B cell (primary cell): Measurements from ENCODE around the gene ID3. TPM values are rescaled to one million over a fixed set of nuclear protein-coding genes. Genes with fewer than 3 reads are reported as not detected.

Experiments
- ATAC-seq: fragments of 200-7000 bp; cut with Tn5 transposase; one replicate; pipeline ENCODE4 v1.10.0; 2021; ENCODE audit warnings: low read depth, mild to moderate bottlenecking, moderate number of reproducible peaks, moderate library complexity
- CTCF ChIA-PET: fragments of 350-600 bp; sonication (Branson Sonifier 250); formaldehyde crosslinking; loops from one replicate; lab custom pipeline; 2021; ENCODE audit warnings: antibody characterized with exemption, inconsistent platforms; lab: Charles Lee
- POLR2A ChIA-PET: fragments of 350-600 bp; sonication (Branson Sonifier 250); formaldehyde crosslinking; loops from one replicate; lab custom pipeline; 2021; ENCODE audit warnings: antibody characterized with exemption; lab: Charles Lee
- DNase-seq: peaks from one replicate; pipeline ENCODE4 v3.0.0; 2013
- H2AFZ ChIP-seq: 2 replicates; pipeline ENCODE4 v1.6.1; 2012; ENCODE audit warnings: mild to moderate bottlenecking, low read depth, low read length; ENCODE audit not compliant: insufficient read depth, poor library complexity, severe bottlenecking
- H3K27ac ChIP-seq, 2 donors: 1 replicate in 1 of 2; 2 replicates in 1 of 2; pipeline ENCODE4 v1.5.1; 2012 to 2013; ENCODE audit warnings: low read length in 2 of 2, mild to moderate bottlenecking in 2 of 2, moderate library complexity in 1 of 2
- H3K27me3 ChIP-seq, 4 experiments: fragments of 200-600 bp in 1 of 4; sonication (generic) in 1 of 4; replicated peaks in 1 of 4; 1 replicate in 2 of 4; 2 replicates in 2 of 4; pipeline versions ENCODE4 v1.6.1 to v1.7.0; 2013 to 2016; ENCODE audit warnings: low read length in 3 of 4, mild to moderate bottlenecking in 2 of 4, mixed read lengths in 1 of 4, moderate library complexity in 1 of 4; ENCODE audit not compliant: insufficient read depth in 4 of 4, control insufficient read depth in 3 of 4; ENCODE audit errors: control extremely low read depth in 1 of 4
- H3K36me3 ChIP-seq, 2 experiments: replicated peaks in 1 of 2; 1 replicate in 1 of 2; 2 replicates in 1 of 2; pipeline versions ENCODE4 v1.6.1 to v1.7.1; 2013; ENCODE audit warnings: low read length in 1 of 2; ENCODE audit not compliant: insufficient read depth in 2 of 2, control insufficient read depth in 1 of 2; ENCODE audit errors: control extremely low read depth in 1 of 2, extremely low read depth in 1 of 2
- H3K4me1 ChIP-seq, 2 donors: fragments of 200-600 bp in 1 of 2; sonication (generic) in 1 of 2; 1 replicate in 1 of 2; 2 replicates in 1 of 2; pipeline versions ENCODE4 v1.5.1 to v1.6.1; 2013 to 2017; ENCODE audit warnings: low read length in 2 of 2; ENCODE audit not compliant: control insufficient read depth in 2 of 2, insufficient read depth in 2 of 2
- H3K4me2 ChIP-seq: replicated peaks from 2 replicates; pipeline ENCODE3; 2012; ENCODE audit warnings: mild to moderate bottlenecking, low read depth, low read length; ENCODE audit not compliant: poor library complexity, severe bottlenecking
- H3K4me3 ChIP-seq, 5 experiments: fragments of 200-600 bp in 1 of 5; sonication (generic) in 1 of 5; 1 replicate in 3 of 5; 2 replicates in 2 of 5; pipeline versions ENCODE4 v1.5.1 to v1.7.0; 2011 to 2016; ENCODE audit warnings: low read length in 4 of 5, mild to moderate bottlenecking in 4 of 5, low read depth in 2 of 5, control low read depth in 1 of 5, moderate library complexity in 1 of 5; ENCODE audit not compliant: insufficient read depth in 1 of 5; ENCODE audit errors: control extremely low read depth in 1 of 5, extremely low read depth in 1 of 5
- H3K79me2 ChIP-seq: fragments of 200-600 bp; sonication (generic); one replicate; pipeline ENCODE4 v1.6.0; 2016; ENCODE audit warnings: low read length; ENCODE audit not compliant: control insufficient read depth, insufficient read depth
- H3K9ac ChIP-seq: fragments of 200-600 bp; sonication (generic); 2 replicates; pipeline ENCODE4 v1.6.1; 2017; ENCODE audit warnings: mild to moderate bottlenecking, low read length, moderate library complexity
- H3K9me3 ChIP-seq, 3 donors: one replicate each; pipeline versions ENCODE4 v1.6.1 to v1.7.1; 2013; ENCODE audit warnings: low read length in 2 of 3; ENCODE audit not compliant: control insufficient read depth in 2 of 3, insufficient read depth in 1 of 3; ENCODE audit errors: control extremely low read depth in 1 of 3
- H4K20me1 ChIP-seq: 2 replicates; pipeline ENCODE4 v1.6.0; 2012; ENCODE audit warnings: mild to moderate bottlenecking, low read length; ENCODE audit not compliant: insufficient read depth, control insufficient read depth, poor library complexity, severe bottlenecking
- H3K27ac Mint-ChIP-seq: one replicate; pipeline ENCODE4 v1.8.0; 2021; ENCODE audit warnings: mixed read lengths
- H3K27me3 Mint-ChIP-seq: one replicate; pipeline ENCODE4 v1.8.0; 2021; ENCODE audit warnings: mixed read lengths
- H3K4me1 Mint-ChIP-seq: one replicate; pipeline ENCODE4 v1.8.0; 2021; ENCODE audit warnings: mixed read lengths
- H3K4me3 Mint-ChIP-seq: one replicate; pipeline ENCODE4 v1.8.0; 2021; ENCODE audit warnings: mixed read lengths
- H3K9me3 Mint-ChIP-seq: one replicate; pipeline ENCODE4 v1.8.0; 2022; ENCODE audit warnings: mixed read lengths; ENCODE audit not compliant: insufficient read depth
- EZH2 ChIP-seq: IDR thresholded peaks from 2 replicates; pipeline ENCODE4 v1.6.1; 2012; ENCODE audit warnings: borderline replicate concordance, low read depth, mild to moderate bottlenecking, moderate library complexity, low read length; ENCODE audit not compliant: insufficient read depth, poor library complexity, severe bottlenecking
- WGBS: methylation state at CpG from one replicate; pipeline ENCODE4 v1.1.5; 2013; ENCODE audit warnings: missing lambda C conversion rate; ENCODE audit not compliant: insufficient coverage; 5-methylcytosine and 5-hydroxymethylcytosine counted together
- intact Hi-C: fragments of 100-400 bp; cut with micrococcal nuclease; formaldehyde crosslinking; loops from one replicate; pipeline ENCODE4 v1.10.0; 2022
- polyA plus RNA-seq: library from polyadenylated mRNA; depleted of rRNA; stranded (reverse); fragments of >200 nt; gene quantifications from 2 replicates; pipeline ENCODE4 v1.2.3, GENCODE V29; 2012
- total RNA-seq, 2 donors: library from RNA; stranded (reverse); fragments of 120-200 nt in 1 of 2; gene quantifications; 1 replicate in 1 of 2; 2 replicates in 1 of 2; pipeline versions ENCODE4 v1.2.3 to v1.2.4, GENCODE V29; 2013 to 2022
- TF ChIP-seq, protein P1 (sequence below): fragments of 200-600 bp; IDR thresholded peaks from one replicate; pipeline ENCODE4 v1.8.0; 2022; ENCODE audit warnings: antibody characterized with exemption, mild to moderate bottlenecking

ID3 gene
- total and polyA plus RNA-seq, 2 donors (not counting 1 experiment from before 2014, with no cell fraction given) = 212 to 367 TPM

- peaks cover 37 to 40% of the 10 kb centered on the region in 2 donors for H3K4me1 ChIP-seq
- intact Hi-C loops = loop anchor here (1.0 kb wide), 2 partner anchors 9 kb away; partner anchors contain the start of gene ID3
- H3K79me2 ChIP-seq = peaks cover 7% of the 10 kb centered on the region
- H3K9me3 ChIP-seq = no peaks in the 10 kb centered on the region
- Mint-ChIP-seq H3K27me3 (no peaks in the 10 kb centered on the region), H3K4me1 (peaks cover 54% of the 10 kb centered on the region), H3K27ac (peak overlapping the region; percentile 95), H3K9me3 (no peaks in the 10 kb centered on the region), H3K4me3 (peak overlapping the region; percentile 93)
- DNase-seq (no peak), ATAC-seq (peak; percentile 28)
- ChIA-PET CTCF (interaction anchor here (1.1 to 41.7 kb wide), 7 partner anchors 6 to 66 kb away, joined by 3 to 1420 read pairs (median 179); partner anchors contain the start of gene ID3), POLR2A (interaction anchor here (0.7 to 3.7 kb wide), 13 partner anchors 8 to 155 kb away, joined by 3 to 33 read pairs (median 7); partner anchors contain the start of gene ID3)
- peak overlapping the region; percentile 85 for H2AFZ ChIP-seq
- no peaks in the 10 kb centered on the region for H3K36me3 ChIP-seq
- peak overlapping the region; percentile 98 for H3K4me2 ChIP-seq
- peak overlapping the region; percentile 78 for H3K9ac ChIP-seq
- H3K27ac ChIP-seq = peak overlapping the region; percentile 49 to 69
- WGBS = under 1% methylated on average over 40 of the region's 66 CpGs
- no peaks in the 10 kb centered on the region for H4K20me1 ChIP-seq
- TF ChIP-seq, protein P1, sequence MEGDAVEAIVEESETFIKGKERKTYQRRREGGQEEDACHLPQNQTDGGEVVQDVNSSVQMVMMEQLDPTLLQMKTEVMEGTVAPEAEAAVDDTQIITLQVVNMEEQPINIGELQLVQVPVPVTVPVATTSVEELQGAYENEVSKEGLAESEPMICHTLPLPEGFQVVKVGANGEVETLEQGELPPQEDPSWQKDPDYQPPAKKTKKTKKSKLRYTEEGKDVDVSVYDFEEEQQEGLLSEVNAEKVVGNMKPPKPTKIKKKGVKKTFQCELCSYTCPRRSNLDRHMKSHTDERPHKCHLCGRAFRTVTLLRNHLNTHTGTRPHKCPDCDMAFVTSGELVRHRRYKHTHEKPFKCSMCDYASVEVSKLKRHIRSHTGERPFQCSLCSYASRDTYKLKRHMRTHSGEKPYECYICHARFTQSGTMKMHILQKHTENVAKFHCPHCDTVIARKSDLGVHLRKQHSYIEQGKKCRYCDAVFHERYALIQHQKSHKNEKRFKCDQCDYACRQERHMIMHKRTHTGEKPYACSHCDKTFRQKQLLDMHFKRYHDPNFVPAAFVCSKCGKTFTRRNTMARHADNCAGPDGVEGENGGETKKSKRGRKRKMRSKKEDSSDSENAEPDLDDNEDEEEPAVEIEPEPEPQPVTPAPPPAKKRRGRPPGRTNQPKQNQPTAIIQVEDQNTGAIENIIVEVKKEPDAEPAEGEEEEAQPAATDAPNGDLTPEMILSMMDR = no peak
- H3K4me3 ChIP-seq = peak overlapping the region; percentile 30 to 88 (median 69)
- no peaks in the 10 kb centered on the region for H3K27me3 ChIP-seq
Observed at GRCh38 chr1:23567996-23568607, 8.8 kb upstream of the ID3 start.

DNA sequence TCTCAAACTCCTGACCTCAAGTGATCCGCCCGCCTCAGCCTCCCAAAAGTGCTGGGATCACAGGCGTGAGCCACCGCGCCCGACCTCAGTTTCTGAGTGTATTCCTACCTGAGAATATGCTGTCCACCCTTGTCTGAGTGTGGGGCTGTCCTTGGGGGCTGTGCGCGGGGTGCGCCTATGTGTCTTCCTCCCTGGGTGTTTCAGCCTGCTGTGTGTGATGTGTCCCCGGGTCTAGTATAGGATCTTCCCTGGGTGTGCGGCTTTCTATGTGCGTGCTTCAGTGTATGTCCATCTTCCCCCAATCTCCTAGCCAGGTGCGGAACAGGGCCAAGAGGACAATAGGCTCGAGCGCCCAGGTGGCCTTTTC, 8.3 kb upstream of the ID3 start:
- ChIA-PET CTCF (interaction anchor here (1.1 to 41.7 kb wide), 8 partner anchors 6 to 66 kb away, joined by 3 to 1420 read pairs (median 10); no protein-coding TSS in a partner anchor), POLR2A (interaction anchor here (0.7 to 3.7 kb wide), 12 partner anchors 8 to 155 kb away, joined by 3 to 33 read pairs (median 6); partner anchors contain the start of gene ID3)
- peak overlapping the region; percentile 78 for H3K9ac ChIP-seq
- ATAC-seq (peak; percentile 15), DNase-seq (peak; percentile 49)
- H3K4me3 ChIP-seq = peak overlapping the region; percentile 30 to 88 (median 69)
- H4K20me1 ChIP-seq = no peaks in the 10 kb centered on the region
- TF ChIP-seq EZH2 = no peak
- TF ChIP-seq, protein P1 = no peak
- peaks cover 37 to 40% of the 10 kb centered on the region in 2 donors for H3K4me1 ChIP-seq
- H3K9me3 Mint-ChIP-seq = no peaks in the 10 kb centered on the region
- peak overlapping the region; percentile 63 for H3K4me3 Mint-ChIP-seq
- H3K79me2 ChIP-seq = peaks cover 7% of the 10 kb centered on the region
- H3K27ac Mint-ChIP-seq = peak overlapping the region; percentile 76
- H2AFZ ChIP-seq = peak overlapping the region; percentile 85
- H3K27me3 Mint-ChIP-seq = no peaks in the 10 kb centered on the region
- H3K4me1 Mint-ChIP-seq = peaks cover 51% of the 10 kb centered on the region
- intact Hi-C loops = loop anchor here (1.0 kb wide), 2 partner anchors 8 to 10 kb away; partner anchors contain the start of gene ID3
- H3K9me3 ChIP-seq = no peaks in the 10 kb centered on the region
- H3K36me3 ChIP-seq = no peaks in the 10 kb centered on the region
- H3K27me3 ChIP-seq = no peaks in the 10 kb centered on the region
- 61% methylated on average over 12 of the region's 15 CpGs for WGBS
- peak overlapping the region; percentile 48 to 49 for H3K27ac ChIP-seq
- peak overlapping the region; percentile 98 for H3K4me2 ChIP-seq
